WTC11 (cell line): ENCODE results near the gene STH. TPM values are rescaled to one million over a fixed set of nuclear protein-coding genes. Genes with fewer than 3 reads are reported as not detected.

Source experiments
- ATAC-seq: fragments of 200-7000 bp; cut with Tn5 transposase; 2 replicates; pipeline ENCODE4 v1.10.0; 2021; ENCODE audit warnings: mild to moderate bottlenecking, moderate library complexity
- CTCF ChIA-PET: fragments of 300-600 bp; sonication (Branson Sonifier 250); formaldehyde crosslinking; loops from one replicate; lab custom pipeline; 2021; ENCODE audit warnings: antibody characterized with exemption; lab: Charles Lee
- POLR2A ChIA-PET: fragments of 350-600 bp; sonication (Branson Sonifier 250); formaldehyde crosslinking; loops from one replicate; lab custom pipeline; 2021; ENCODE audit warnings: antibody characterized with exemption; lab: Charles Lee
- DNase-seq: peaks from one replicate; pipeline ENCODE4 v3.0.0; 2021; ENCODE audit warnings: low spot score
- H3K27ac Mint-ChIP-seq: 2 replicates; pipeline ENCODE4 v1.8.0; 2021; ENCODE audit warnings: mixed read lengths
- H3K27me3 Mint-ChIP-seq: 2 replicates; pipeline ENCODE4 v1.8.0; 2021; ENCODE audit warnings: low read depth, mild to moderate bottlenecking, moderate library complexity, mixed read lengths
- H3K36me3 Mint-ChIP-seq: 2 replicates; pipeline ENCODE4 v1.8.0; 2021; ENCODE audit warnings: mixed read lengths
- H3K4me1 Mint-ChIP-seq: 2 replicates; pipeline ENCODE4 v1.8.0; 2022; ENCODE audit warnings: mixed read lengths
- H3K4me3 Mint-ChIP-seq: 2 replicates; pipeline ENCODE4 v1.8.0; 2021; ENCODE audit warnings: mild to moderate bottlenecking, moderate library complexity, mixed read lengths
- H3K9me3 Mint-ChIP-seq: 2 replicates; pipeline ENCODE4 v1.8.0; 2021; ENCODE audit warnings: mixed read lengths
- ATF1 ChIP-seq: sonication (generic); formaldehyde crosslinking; IDR thresholded peaks from 2 replicates; pipeline ENCODE4 v1.8.1; 2023; ENCODE audit warnings: mild to moderate bottlenecking, moderate library complexity, missing genetic modification reagents
- FOXK1 ChIP-seq: sonication (generic); formaldehyde crosslinking; IDR thresholded peaks from 2 replicates; pipeline ENCODE4 v1.8.0; 2022; ENCODE audit warnings: mild to moderate bottlenecking, moderate library complexity, missing genetic modification reagents
- KAT7 ChIP-seq: sonication (generic); formaldehyde crosslinking; IDR thresholded peaks from 2 replicates; pipeline ENCODE4 v1.8.1; 2023; ENCODE audit warnings: missing genetic modification reagents, mild to moderate bottlenecking, borderline replicate concordance
- NFE2L1 ChIP-seq: sonication (generic); formaldehyde crosslinking; IDR thresholded peaks from 2 replicates; pipeline ENCODE4 v1.8.1; 2023; ENCODE audit warnings: missing genetic modification reagents
- NR1H2 ChIP-seq: sonication (generic); formaldehyde crosslinking; IDR thresholded peaks from 2 replicates; pipeline ENCODE4 v1.9.0; 2021; ENCODE audit warnings: mild to moderate bottlenecking, moderate library complexity, missing genetic modification reagents
- PRRX2 ChIP-seq: fragments of 250-450 bp; sonication (Bioruptor Pico); IDR thresholded peaks from 2 replicates; pipeline ENCODE4 v1.8.0; 2021; ENCODE audit warnings: mild to moderate bottlenecking
- RORB ChIP-seq: fragments of 250-450 bp; sonication (Bioruptor Pico); IDR thresholded peaks from 2 replicates; pipeline ENCODE4 v1.9.0; 2021; ENCODE audit warnings: mild to moderate bottlenecking
- ZNF121 ChIP-seq: sonication (generic); formaldehyde crosslinking; IDR thresholded peaks from 2 replicates; pipeline ENCODE4 v1.8.0; 2023; ENCODE audit warnings: missing genetic modification reagents
- total RNA-seq: library from RNA; stranded (reverse); gene quantifications from 3 replicates; pipeline ENCODE4 v1.2.3, GENCODE V29; 2021
- TF ChIP-seq, protein P1 (sequence below): sonication (generic); formaldehyde crosslinking; IDR thresholded peaks from 2 replicates; pipeline ENCODE4 v1.8.0; 2022; ENCODE audit warnings: mild to moderate bottlenecking, missing genetic modification reagents
- TF ChIP-seq, protein P2 (sequence below): sonication (generic); formaldehyde crosslinking; IDR thresholded peaks from 2 replicates; pipeline ENCODE4 v1.8.0; 2022; ENCODE audit warnings: mild to moderate bottlenecking, missing genetic modification reagents
- TF ChIP-seq, protein P3 (sequence below): fragments of 250-450 bp; sonication (Bioruptor Pico); IDR thresholded peaks from 2 replicates; pipeline ENCODE4 v1.9.0; 2021; ENCODE audit warnings: mild to moderate bottlenecking
- TF ChIP-seq, protein P4 (sequence below): fragments of 250-450 bp; sonication (Bioruptor Pico); IDR thresholded peaks from 2 replicates; pipeline ENCODE4 v1.8.0; 2021; ENCODE audit warnings: mild to moderate bottlenecking
- TF ChIP-seq, protein P5 (sequence below): fragments of 250-450 bp; sonication (Bioruptor Pico); conservative IDR thresholded peaks from 2 replicates; pipeline ENCODE4 v1.9.0; 2021; ENCODE audit warnings: mild to moderate bottlenecking
- TF ChIP-seq, protein P6 (sequence below): sonication (generic); formaldehyde crosslinking; IDR thresholded peaks from 2 replicates; pipeline ENCODE4 v1.8.1; 2022; ENCODE audit warnings: low read depth, missing genetic modification reagents, borderline replicate concordance
- TF ChIP-seq, protein P7 (sequence below): sonication (generic); formaldehyde crosslinking; IDR thresholded peaks from 2 replicates; pipeline ENCODE4 v1.8.1; 2023; ENCODE audit warnings: mild to moderate bottlenecking, missing genetic modification reagents
- TF ChIP-seq, protein P8 (sequence below): sonication (generic); formaldehyde crosslinking; conservative IDR thresholded peaks from 2 replicates; pipeline ENCODE4 v1.8.1; 2022; ENCODE audit warnings: mild to moderate bottlenecking, missing genetic modification reagents
- TF ChIP-seq, protein P9 (sequence below): sonication (generic); formaldehyde crosslinking; IDR thresholded peaks from 2 replicates; pipeline ENCODE4 v1.8.0; 2022; ENCODE audit warnings: missing genetic modification reagents

Gene STH
- total RNA-seq, 1 experiment from 2014 or later = not detected

DNA sequence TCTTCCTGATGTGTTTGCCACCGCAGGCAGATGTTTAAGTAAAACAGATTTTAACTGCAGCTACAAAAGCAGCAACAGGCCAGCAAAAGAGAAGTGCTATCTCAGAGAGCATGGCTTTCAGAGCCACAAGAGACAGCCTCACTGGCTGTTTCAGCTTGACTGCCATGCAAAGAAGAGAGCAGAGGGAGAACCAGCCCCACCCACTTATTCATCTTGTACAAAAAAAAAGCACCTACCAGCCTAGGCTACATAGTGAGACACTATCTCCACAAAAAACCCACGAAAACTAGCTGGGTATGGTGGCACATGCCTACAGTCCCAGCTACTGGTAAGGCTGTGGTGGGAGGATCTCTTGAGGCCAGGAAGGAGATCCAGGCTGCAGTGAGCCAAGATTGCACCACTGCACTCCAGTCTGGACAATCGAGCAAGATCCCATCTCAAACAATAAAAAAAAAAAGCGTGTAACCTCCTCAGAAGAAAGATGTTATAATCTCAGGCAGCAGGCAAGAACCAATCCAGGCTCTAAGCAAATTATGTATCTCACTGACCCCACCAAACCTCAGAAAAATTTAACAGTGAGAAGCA is 30.0 kb downstream of the STH start:
- CTCF ChIA-PET = interaction anchor here (2.0 to 2.3 kb wide), 2 partner anchors 15 to 16 kb away, joined by 8 to 9 read pairs; no protein-coding TSS in a partner anchor
- no peak for ATAC-seq
- no peaks in the 10 kb centered on the region for H3K9me3 Mint-ChIP-seq

DNA sequence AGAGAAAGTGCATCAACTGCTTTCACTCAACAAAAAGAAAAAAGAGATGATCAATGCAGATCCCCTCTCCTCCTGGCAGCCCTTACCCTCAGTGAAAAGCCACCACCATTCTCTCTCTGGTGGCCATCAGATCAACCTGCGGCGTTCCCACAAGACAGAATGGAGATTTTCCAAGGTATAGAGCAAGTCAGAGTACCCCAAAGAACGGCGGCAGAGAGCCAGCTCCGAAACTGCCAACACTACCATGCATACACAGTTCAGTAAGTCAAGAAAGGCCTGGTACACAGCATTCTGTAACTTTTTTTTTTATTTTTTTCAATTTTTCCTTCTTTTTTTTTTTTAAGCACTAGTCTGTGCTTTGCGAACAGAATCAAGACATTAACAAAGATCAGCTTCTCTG is 30.6 kb downstream of the STH start:
- POLR2A ChIA-PET = no interaction called here
- H3K27ac Mint-ChIP-seq = peak overlapping the region; percentile 67; the same call in 1 of the 2 replicates
- H3K27me3 Mint-ChIP-seq = no peaks in the 10 kb centered on the region
- peaks cover 51% of the 10 kb centered on the region for H3K36me3 Mint-ChIP-seq
- no peaks in the 10 kb centered on the region for H3K9me3 Mint-ChIP-seq
- no peak overlapping the region for H3K4me3 Mint-ChIP-seq
- TF ChIP-seq, protein P1, sequence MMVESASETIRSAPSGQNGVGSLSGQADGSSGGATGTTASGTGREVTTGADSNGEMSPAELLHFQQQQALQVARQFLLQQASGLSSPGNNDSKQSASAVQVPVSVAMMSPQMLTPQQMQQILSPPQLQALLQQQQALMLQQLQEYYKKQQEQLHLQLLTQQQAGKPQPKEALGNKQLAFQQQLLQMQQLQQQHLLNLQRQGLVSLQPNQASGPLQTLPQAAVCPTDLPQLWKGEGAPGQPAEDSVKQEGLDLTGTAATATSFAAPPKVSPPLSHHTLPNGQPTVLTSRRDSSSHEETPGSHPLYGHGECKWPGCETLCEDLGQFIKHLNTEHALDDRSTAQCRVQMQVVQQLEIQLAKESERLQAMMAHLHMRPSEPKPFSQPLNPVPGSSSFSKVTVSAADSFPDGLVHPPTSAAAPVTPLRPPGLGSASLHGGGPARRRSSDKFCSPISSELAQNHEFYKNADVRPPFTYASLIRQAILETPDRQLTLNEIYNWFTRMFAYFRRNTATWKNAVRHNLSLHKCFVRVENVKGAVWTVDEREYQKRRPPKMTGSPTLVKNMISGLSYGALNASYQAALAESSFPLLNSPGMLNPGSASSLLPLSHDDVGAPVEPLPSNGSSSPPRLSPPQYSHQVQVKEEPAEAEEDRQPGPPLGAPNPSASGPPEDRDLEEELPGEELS = no peak
- no peak for TF ChIP-seq NR1H2
- TF ChIP-seq, protein P2, sequence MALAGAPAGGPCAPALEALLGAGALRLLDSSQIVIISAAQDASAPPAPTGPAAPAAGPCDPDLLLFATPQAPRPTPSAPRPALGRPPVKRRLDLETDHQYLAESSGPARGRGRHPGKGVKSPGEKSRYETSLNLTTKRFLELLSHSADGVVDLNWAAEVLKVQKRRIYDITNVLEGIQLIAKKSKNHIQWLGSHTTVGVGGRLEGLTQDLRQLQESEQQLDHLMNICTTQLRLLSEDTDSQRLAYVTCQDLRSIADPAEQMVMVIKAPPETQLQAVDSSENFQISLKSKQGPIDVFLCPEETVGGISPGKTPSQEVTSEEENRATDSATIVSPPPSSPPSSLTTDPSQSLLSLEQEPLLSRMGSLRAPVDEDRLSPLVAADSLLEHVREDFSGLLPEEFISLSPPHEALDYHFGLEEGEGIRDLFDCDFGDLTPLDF = no peak
- TF ChIP-seq ATF1 = no peak
- TF ChIP-seq, protein P3, sequence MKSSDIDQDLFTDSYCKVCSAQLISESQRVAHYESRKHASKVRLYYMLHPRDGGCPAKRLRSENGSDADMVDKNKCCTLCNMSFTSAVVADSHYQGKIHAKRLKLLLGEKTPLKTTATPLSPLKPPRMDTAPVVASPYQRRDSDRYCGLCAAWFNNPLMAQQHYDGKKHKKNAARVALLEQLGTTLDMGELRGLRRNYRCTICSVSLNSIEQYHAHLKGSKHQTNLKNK = no peak
- TF ChIP-seq, protein P4, sequence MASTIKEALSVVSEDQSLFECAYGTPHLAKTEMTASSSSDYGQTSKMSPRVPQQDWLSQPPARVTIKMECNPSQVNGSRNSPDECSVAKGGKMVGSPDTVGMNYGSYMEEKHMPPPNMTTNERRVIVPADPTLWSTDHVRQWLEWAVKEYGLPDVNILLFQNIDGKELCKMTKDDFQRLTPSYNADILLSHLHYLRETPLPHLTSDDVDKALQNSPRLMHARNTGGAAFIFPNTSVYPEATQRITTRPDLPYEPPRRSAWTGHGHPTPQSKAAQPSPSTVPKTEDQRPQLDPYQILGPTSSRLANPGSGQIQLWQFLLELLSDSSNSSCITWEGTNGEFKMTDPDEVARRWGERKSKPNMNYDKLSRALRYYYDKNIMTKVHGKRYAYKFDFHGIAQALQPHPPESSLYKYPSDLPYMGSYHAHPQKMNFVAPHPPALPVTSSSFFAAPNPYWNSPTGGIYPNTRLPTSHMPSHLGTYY (CRISPR knock-in tag) = no peak
- TF ChIP-seq, protein P5, sequence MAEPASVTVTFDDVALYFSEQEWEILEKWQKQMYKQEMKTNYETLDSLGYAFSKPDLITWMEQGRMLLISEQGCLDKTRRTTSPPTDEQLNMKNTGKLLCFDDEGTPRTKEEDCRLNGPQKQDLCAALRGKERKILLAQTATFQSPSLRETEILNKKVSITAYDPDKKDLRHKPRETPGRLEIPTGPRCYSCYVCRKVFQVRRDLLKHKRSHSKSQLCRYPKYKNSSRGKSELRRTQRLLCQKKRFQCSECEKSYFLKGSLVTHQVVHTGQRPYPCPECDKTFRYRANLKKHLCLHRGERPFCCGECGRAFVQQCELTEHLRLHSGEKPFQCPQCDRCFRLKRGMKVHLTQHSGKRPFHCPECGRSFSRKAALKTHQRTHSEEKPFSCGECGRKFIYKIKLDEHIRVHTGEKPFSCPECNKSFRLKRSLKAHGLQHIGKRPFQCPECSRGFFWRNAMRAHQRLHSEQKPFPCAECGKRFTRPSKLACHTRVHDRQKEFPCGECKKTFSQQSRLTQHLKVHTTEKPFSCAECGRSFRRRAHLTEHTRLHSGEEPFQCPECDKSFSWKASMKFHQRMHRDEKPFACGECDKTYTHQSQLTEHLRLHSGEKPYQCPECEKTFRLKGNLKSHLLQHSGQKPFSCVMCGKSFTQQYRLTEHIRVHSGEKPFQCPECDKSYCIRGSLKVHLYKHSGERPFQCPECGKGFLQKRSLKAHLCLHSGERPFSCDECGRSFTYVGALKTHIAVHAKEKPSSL = no peak
- TF ChIP-seq, protein P6, sequence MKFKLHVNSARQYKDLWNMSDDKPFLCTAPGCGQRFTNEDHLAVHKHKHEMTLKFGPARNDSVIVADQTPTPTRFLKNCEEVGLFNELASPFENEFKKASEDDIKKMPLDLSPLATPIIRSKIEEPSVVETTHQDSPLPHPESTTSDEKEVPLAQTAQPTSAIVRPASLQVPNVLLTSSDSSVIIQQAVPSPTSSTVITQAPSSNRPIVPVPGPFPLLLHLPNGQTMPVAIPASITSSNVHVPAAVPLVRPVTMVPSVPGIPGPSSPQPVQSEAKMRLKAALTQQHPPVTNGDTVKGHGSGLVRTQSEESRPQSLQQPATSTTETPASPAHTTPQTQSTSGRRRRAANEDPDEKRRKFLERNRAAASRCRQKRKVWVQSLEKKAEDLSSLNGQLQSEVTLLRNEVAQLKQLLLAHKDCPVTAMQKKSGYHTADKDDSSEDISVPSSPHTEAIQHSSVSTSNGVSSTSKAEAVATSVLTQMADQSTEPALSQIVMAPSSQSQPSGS (CRISPR knock-in tag) = no peak
- no peak for TF ChIP-seq PRRX2 (CRISPR knock-in tag)
- no peak for TF ChIP-seq KAT7 (CRISPR knock-in tag)
- TF ChIP-seq, protein P7, sequence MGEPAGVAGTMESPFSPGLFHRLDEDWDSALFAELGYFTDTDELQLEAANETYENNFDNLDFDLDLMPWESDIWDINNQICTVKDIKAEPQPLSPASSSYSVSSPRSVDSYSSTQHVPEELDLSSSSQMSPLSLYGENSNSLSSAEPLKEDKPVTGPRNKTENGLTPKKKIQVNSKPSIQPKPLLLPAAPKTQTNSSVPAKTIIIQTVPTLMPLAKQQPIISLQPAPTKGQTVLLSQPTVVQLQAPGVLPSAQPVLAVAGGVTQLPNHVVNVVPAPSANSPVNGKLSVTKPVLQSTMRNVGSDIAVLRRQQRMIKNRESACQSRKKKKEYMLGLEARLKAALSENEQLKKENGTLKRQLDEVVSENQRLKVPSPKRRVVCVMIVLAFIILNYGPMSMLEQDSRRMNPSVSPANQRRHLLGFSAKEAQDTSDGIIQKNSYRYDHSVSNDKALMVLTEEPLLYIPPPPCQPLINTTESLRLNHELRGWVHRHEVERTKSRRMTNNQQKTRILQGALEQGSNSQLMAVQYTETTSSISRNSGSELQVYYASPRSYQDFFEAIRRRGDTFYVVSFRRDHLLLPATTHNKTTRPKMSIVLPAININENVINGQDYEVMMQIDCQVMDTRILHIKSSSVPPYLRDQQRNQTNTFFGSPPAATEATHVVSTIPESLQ (CRISPR knock-in tag) = no peak
- TF ChIP-seq NFE2L1 = no peak
- TF ChIP-seq RORB = no peak
- TF ChIP-seq, protein P8, sequence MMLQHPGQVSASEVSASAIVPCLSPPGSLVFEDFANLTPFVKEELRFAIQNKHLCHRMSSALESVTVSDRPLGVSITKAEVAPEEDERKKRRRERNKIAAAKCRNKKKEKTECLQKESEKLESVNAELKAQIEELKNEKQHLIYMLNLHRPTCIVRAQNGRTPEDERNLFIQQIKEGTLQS (CRISPR knock-in tag) = no peak
- TF ChIP-seq, protein P9, sequence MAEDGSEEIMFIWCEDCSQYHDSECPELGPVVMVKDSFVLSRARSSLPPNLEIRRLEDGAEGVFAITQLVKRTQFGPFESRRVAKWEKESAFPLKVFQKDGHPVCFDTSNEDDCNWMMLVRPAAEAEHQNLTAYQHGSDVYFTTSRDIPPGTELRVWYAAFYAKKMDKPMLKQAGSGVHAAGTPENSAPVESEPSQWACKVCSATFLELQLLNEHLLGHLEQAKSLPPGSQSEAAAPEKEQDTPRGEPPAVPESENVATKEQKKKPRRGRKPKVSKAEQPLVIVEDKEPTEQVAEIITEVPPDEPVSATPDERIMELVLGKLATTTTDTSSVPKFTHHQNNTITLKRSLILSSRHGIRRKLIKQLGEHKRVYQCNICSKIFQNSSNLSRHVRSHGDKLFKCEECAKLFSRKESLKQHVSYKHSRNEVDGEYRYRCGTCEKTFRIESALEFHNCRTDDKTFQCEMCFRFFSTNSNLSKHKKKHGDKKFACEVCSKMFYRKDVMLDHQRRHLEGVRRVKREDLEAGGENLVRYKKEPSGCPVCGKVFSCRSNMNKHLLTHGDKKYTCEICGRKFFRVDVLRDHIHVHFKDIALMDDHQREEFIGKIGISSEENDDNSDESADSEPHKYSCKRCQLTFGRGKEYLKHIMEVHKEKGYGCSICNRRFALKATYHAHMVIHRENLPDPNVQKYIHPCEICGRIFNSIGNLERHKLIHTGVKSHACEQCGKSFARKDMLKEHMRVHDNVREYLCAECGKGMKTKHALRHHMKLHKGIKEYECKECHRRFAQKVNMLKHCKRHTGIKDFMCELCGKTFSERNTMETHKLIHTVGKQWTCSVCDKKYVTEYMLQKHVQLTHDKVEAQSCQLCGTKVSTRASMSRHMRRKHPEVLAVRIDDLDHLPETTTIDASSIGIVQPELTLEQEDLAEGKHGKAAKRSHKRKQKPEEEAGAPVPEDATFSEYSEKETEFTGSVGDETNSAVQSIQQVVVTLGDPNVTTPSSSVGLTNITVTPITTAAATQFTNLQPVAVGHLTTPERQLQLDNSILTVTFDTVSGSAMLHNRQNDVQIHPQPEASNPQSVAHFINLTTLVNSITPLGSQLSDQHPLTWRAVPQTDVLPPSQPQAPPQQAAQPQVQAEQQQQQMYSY (CRISPR knock-in tag) = no peak
- DNase-seq = no peak
- ATAC-seq = no peak
- CTCF ChIA-PET = interaction anchor here (0.6 to 2.3 kb wide), 2 partner anchors 15 to 163 kb away, joined by 3 to 8 read pairs; partner anchors contain the start of gene KANSL1
- peaks cover 28% of the 10 kb centered on the region for H3K4me1 Mint-ChIP-seq

More for the DNA sequence above, 30.0 kb downstream of the STH start:
- Mint-ChIP-seq H3K4me1 (peaks cover 28% of the 10 kb centered on the region), H3K4me3 (no peak overlapping the region), H3K36me3 (peaks cover 47% of the 10 kb centered on the region), H3K27me3 (no peaks in the 10 kb centered on the region), H3K27ac (peak overlapping the region; percentile 67)
- DNase-seq = no peak
- no peak for TF ChIP-seq FOXK1
- TF ChIP-seq ZNF121 (CRISPR knock-in tag) = peak; percentile 73; the same call in 1 of the 2 replicates
- POLR2A ChIA-PET = no interaction called here
